Breast epithelium (tissue), 3 donors: ENCODE results near the gene RERE.

Experiments used
- CTCF ChIP-seq, 3 donors: fragments of 450-650 bp; IDR thresholded peaks; one replicate each; pipeline ENCODE4 v1.5.1; 2016 to 2017; ENCODE audit warnings: antibody characterized with exemption in 3 of 3, mild to moderate bottlenecking in 3 of 3, moderate library complexity in 3 of 3
- POLR2A ChIP-seq: fragments of 450-650 bp; IDR thresholded peaks from one replicate; pipeline ENCODE4 v1.6.1; 2016; ENCODE audit warnings: antibody characterized with exemption, mild to moderate bottlenecking, moderate library complexity
- POLR2AphosphoS5 ChIP-seq, 3 donors: sonication (generic); formaldehyde crosslinking; IDR thresholded peaks; one replicate each; pipeline ENCODE4 v1.6.1; 2017; ENCODE audit warnings: antibody characterized with exemption in 3 of 3

- TF ChIP-seq CTCF (IDR thresholded peaks at IDR 0.05) (no peak), POLR2A (no peak), POLR2AphosphoS5 (IDR thresholded peaks at IDR 0.05) (no peak)
Observed at GRCh38 chr1:8653878-8654277, 163.6 kb downstream of the RERE start.
